ENCODE measurements around the gene LCN10.
A peak's percentile ranks its signal among the peaks of the same experiment; 100 is the strongest.
"Not testable (repeated sequence)": the region's sequence is repeated elsewhere in the genome, so short reads cannot be mapped to it uniquely, and the experiment has no call there.

Gene LCN10

GRCh38 chr9:136742591-136743391 is at the start of gene LCN10:
Gene LCN10 (minus strand): TSS chr9:136742940. CDS start chr9:136742903, 37 bp downstream.
- DNase-seq: no peak

GRCh38 chr9:136791516-136792276 is 49.0 kb upstream of the LCN10 start:
- DNase-seq: peak; percentile 77

GRCh38 chr9:136790640-136791515 is 48.1 kb upstream of the LCN10 start, which contains the start of gene TMEM141:
Gene TMEM141 (plus strand): TSS chr9:136791344. CDS start chr9:136791371, 27 bp downstream.
- peak; percentile 100 for DNase-seq

- no peak for DNase-seq
These were observed 46.8 kb upstream of the LCN10 start for GRCh38 chr9:136789523-136789937.

- not testable (repeated sequence) for DNase-seq
These were observed 46.1 kb upstream of the LCN10 start for GRCh38 chr9:136788644-136789522.

- peak; percentile 86 for DNase-seq
These were observed 45.1 kb upstream of the LCN10 start for GRCh38 chr9:136787690-136788400.

GRCh38 chr9:136786983-136787382 is 44.2 kb upstream of the LCN10 start:
- DNase-seq: not testable (repeated sequence)

- DNase-seq: no peak
These were observed 43.7 kb upstream of the LCN10 start for GRCh38 chr9:136786451-136786850.

- not testable (repeated sequence) for DNase-seq
These were observed 43.0 kb upstream of the LCN10 start for GRCh38 chr9:136785565-136786355.

GRCh38 chr9:136784997-136785361 is 42.2 kb upstream of the LCN10 start:
- peak; percentile 48 for DNase-seq

- DNase-seq: peak; percentile 34
These were observed 41.7 kb upstream of the LCN10 start for GRCh38 chr9:136784249-136784996.

- DNase-seq: no peak
These were observed 39.7 kb upstream of the LCN10 start for GRCh38 chr9:136782452-136782851.

- DNase-seq: no peak
These were observed 37.1 kb upstream of the LCN10 start for GRCh38 chr9:136779808-136780207.

- DNase-seq: no peak
These were observed 34.6 kb upstream of the LCN10 start for GRCh38 chr9:136777359-136777758.

- DNase-seq: no peak
These were observed 34.2 kb upstream of the LCN10 start for GRCh38 chr9:136776947-136777346.

- no peak for DNase-seq
These were observed 32.5 kb upstream of the LCN10 start for GRCh38 chr9:136775191-136775590.

GRCh38 chr9:136774416-136775045 is 31.8 kb upstream of the LCN10 start:
- DNase-seq: no peak

GRCh38 chr9:136773386-136774044 is 30.8 kb upstream of the LCN10 start:
- DNase-seq: peak; percentile 48

All from activated CD4-positive, alpha-beta T cell treated with anti-CD3 and anti-CD28 coated beads, Interleukin-10, Interleukin-2, amounts not matched to agents 100 ng/mL and 50 ng/mL, durations not matched to agents 16 hours and 8 hours (primary cell).